ENCODE data around the gene LUZP1. TPM values are rescaled to one million over a fixed set of nuclear protein-coding genes. Genes with fewer than 3 reads are reported as not detected.
A peak's percentile ranks its signal among the peaks of the same experiment; 100 is the strongest.

Gene LUZP1
- total and polyA plus RNA-seq, 2 donors (not counting 3 experiments of a cell fraction or from before 2014, with no cell fraction given), result 26.3 to 82.4 TPM

- Histone ChIP-seq H3K79me2 (ENCODE audit: control insufficient read depth, insufficient read depth, low read length) (peaks cover 70% of the 10 kb centered on the region), H3K9me3 (replicated peaks; ENCODE audit: control insufficient read depth, insufficient read depth, low read length) (no peaks in the 10 kb centered on the region), H3K4me3 (replicated peaks in 1 of 3; ENCODE audit: insufficient read depth in 1 of 3, low read depth in 1 of 3, low read length in 3 of 3) (peak overlapping the region in 1 of 3 experiments; percentile 28), H4K20me1 (replicated peaks; ENCODE audit: control insufficient read depth, extremely low read depth, insufficient read depth, low read length) (no peaks in the 10 kb centered on the region), H3K9ac (replicated peaks; ENCODE audit: extremely low read depth, insufficient read depth, low read length) (peak overlapping the region; percentile 21), H3K9me1 (replicated peaks; ENCODE audit: control insufficient read depth, extremely low read depth, insufficient read depth, low read length) (no peaks in the 10 kb centered on the region), H3K27ac (ENCODE audit: insufficient read depth, low read depth, low read length) (peak overlapping the region; percentile 73), H3K4me2 (ENCODE audit: insufficient read depth, low read length) (peak overlapping the region; percentile 69), H3K27me3 (ENCODE audit: control insufficient read depth in 2 of 2, insufficient read depth in 2 of 2, low read length in 2 of 2) (no peaks in the 10 kb centered on the region), H2AFZ (ENCODE audit: low read depth, low read length) (no peak overlapping the region), H3K36me3 (ENCODE audit: control insufficient read depth in 2 of 2, extremely low read depth in 1 of 2, insufficient read depth in 2 of 2, low read length in 2 of 2) (peaks cover 6 to 7% of the 10 kb centered on the region in 2 experiments), H3K4me1 (ENCODE audit: control insufficient read depth, extremely low read depth, insufficient read depth, low read length) (peaks cover 66% of the 10 kb centered on the region)
- peak; percentile 83 for FAIRE-seq
- dilution Hi-C loops (cut with MboI; ENCODE audit: extremely low pct_ligation_motif_present, low sequenced_read_pairs) (no loop called here), intact Hi-C loops (cut with micrococcal nuclease) (loop anchor here (1.0 kb wide), 1 partner anchor 66 kb away; the partner anchor contains the start of gene LUZP1)
- TF ChIP-seq POLR2A (IDR thresholded peaks at IDR 0.05; ENCODE audit: low read depth, low read length) (no peak), GATA2 (IDR thresholded peaks at IDR 0.05; ENCODE audit: insufficient read depth, insufficient read length, low read depth, low read length) (peak; percentile 63), MAX (IDR thresholded peaks at IDR 0.05; ENCODE audit: insufficient read depth, insufficient read length) (no peak), JUN (IDR thresholded peaks at IDR 0.05; ENCODE audit: borderline replicate concordance, insufficient read depth, insufficient read length, low read depth) (peak; percentile 55), CTCF (IDR thresholded peaks at IDR 0.05; ENCODE audit: extremely low read depth in 1 of 2, insufficient read depth in 1 of 2, low read depth in 1 of 2, low read length in 2 of 2) (no peak), FOS (IDR thresholded peaks at IDR 0.05; ENCODE audit: borderline replicate concordance, insufficient read depth, low read length) (peak; percentile 83), MYC (IDR thresholded peaks at IDR 0.05; ENCODE audit: low read depth, low read length) (no peak), EZH2 (IDR thresholded peaks at IDR 0.05; ENCODE audit: borderline replicate concordance, low read depth, low read length, severe bottlenecking) (no peak), POLR2AphosphoS5 (IDR thresholded peaks at IDR 0.05; ENCODE audit: insufficient read depth, low read depth, low read length) (peak; percentile 73)
- DNase-seq (ENCODE audit: low read depth, low spot score), result peak; percentile 70
- POLR2A ChIA-PET, result interaction anchor here (0.9 to 1.4 kb wide), 4 partner anchors 61 to 76 kb away, joined by 4 to 8 read pairs (median 4); partner anchors contain the start of gene LUZP1
- CTCF ChIA-PET, result interaction anchor here (1.0 to 5.5 kb wide), 13 partner anchors 10 to 438 kb away, joined by 3 to 84 read pairs (median 7); partner anchors contain the start of gene LUZP1
- no TSS peak for BruUV-seq (replicated peaks)
These were observed 66.4 kb downstream of the LUZP1 start for GRCh38 chr1:23102289-23102688.
